Stimulated activated naive CD8-positive, alpha-beta T cell treated with anti-CD3 and anti-CD28 coated beads, Interleukin-15, Interleukin-2, amounts not matched to agents 100 ng/mL and 50 ng/mL, for 24 hours (primary cell): ENCODE data around the gene BCO2.
"Not testable (repeated sequence)": the region's sequence is repeated elsewhere in the genome, so short reads cannot be mapped to it uniquely, and the experiment has no call there.

Experiments
- H3K27ac Mint-ChIP-seq: one replicate; pipeline ENCODE4 v1.8.0; 2021; ENCODE audit warnings: mild to moderate bottlenecking, mixed read lengths
- H3K27me3 Mint-ChIP-seq: one replicate; pipeline ENCODE4 v1.8.0; 2021; ENCODE audit warnings: mixed read lengths
- H3K36me3 Mint-ChIP-seq: one replicate; pipeline ENCODE4 v1.8.0; 2021; ENCODE audit warnings: low read depth, mixed read lengths
- H3K4me1 Mint-ChIP-seq: one replicate; pipeline ENCODE4 v1.8.0; 2021; ENCODE audit warnings: low read depth, mixed read lengths
- H3K4me3 Mint-ChIP-seq: one replicate; pipeline ENCODE4 v1.8.0; 2021; ENCODE audit warnings: mild to moderate bottlenecking, mixed read lengths
- H3K9me3 Mint-ChIP-seq: one replicate; pipeline ENCODE4 v1.8.0; 2021; ENCODE audit warnings: mixed read lengths

The BCO2 gene

DNA sequence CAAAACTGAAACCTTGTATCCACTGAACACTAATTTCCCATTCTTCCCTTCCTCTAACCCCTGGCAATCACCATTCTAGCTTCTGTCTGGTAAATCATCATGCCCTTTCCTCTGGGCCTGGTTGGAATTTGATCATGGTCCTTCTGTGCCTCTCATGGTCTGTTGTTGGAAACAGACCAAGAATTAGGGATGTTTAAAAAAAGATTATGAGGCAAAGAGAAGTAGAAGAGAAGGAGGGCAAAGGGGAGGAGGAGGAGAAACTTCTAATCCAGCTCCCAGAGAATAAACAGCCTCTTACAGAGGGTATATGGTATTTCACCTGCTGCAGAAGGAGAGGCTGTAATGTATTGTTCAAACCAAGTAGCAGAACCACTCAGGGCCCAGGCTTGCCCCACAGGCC is 10.6 kb downstream of the BCO2 start:
- Mint-ChIP-seq H3K27me3 (peaks cover 22% of the 10 kb centered on the region), H3K9me3 (no peaks in the 10 kb centered on the region), H3K36me3 (no peaks in the 10 kb centered on the region), H3K4me1 (no peaks in the 10 kb centered on the region), H3K4me3 (no peak overlapping the region), H3K27ac (no peak overlapping the region)

DNA sequence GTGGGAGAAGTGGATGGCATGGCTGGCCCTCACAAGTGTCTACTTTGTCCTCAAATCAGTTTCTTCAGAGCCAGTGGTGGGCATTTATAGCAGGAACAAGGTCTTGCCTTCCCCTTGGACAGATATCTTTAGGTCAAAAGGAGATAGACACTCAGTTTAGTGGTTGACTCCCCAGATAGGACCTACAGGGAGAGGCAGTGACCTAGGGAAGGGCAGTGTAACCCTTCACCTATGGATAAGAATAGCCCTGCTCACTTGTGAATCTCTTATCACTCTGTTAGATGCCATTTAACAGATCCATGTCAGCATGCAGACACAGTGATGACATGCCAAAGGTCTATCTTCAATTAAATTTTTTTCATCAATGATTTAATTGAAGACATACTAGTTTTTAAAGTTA is 11.0 kb downstream of the BCO2 start:
- Mint-ChIP-seq H3K36me3 (no peaks in the 10 kb centered on the region), H3K9me3 (no peaks in the 10 kb centered on the region)

DNA sequence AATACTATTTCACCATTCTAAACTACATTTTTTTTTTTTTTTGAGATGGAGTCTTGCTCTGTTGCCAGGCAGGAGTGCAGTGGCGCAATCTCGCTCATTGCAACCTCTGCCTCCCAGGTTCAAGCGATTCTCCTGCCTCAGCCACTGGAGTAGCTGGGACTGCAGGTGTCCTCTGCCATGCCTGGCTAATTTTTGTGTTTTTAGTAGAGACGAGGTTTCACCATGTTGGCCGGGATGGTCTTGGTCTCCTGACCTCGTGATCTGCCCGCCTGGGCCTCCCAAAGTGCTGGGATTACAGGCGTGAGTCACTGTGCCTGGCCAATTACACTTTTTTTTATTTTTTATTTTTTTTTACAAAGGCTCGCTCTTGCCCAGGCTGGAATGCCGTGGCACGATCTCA is 19.8 kb downstream of the BCO2 start:
- not testable (repeated sequence) for H3K9me3 Mint-ChIP-seq, H3K27ac Mint-ChIP-seq, H3K4me3 Mint-ChIP-seq, H3K36me3 Mint-ChIP-seq, H3K4me1 Mint-ChIP-seq, H3K27me3 Mint-ChIP-seq

More for the DNA sequence above, 11.0 kb downstream of the BCO2 start:
- H3K4me3 Mint-ChIP-seq = no peak overlapping the region
- H3K27me3 Mint-ChIP-seq = peaks cover 22% of the 10 kb centered on the region
- no peaks in the 10 kb centered on the region for H3K4me1 Mint-ChIP-seq
- no peak overlapping the region for H3K27ac Mint-ChIP-seq

DNA sequence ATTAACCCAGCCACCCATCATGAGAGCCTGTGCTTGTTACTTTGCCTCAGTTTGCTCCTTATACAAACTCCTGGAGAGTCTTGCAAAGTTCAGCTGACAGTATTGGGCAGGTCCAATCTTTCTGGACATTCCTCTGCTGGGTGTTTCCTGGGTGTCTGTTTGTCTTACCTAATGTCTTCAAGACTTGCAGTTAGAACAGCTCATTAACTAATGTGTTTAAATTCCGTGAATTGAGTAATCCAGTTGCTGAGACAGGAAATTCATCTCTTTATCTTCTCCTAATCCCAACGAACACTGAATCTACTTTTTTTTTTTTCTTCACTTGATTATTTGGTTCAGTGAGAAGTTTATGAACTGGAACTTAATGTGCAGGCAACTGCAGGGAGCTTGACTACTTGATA is 20.6 kb downstream of the BCO2 start:
- no peaks in the 10 kb centered on the region for H3K9me3 Mint-ChIP-seq
- H3K27me3 Mint-ChIP-seq = peaks cover 4% of the 10 kb centered on the region

DNA sequence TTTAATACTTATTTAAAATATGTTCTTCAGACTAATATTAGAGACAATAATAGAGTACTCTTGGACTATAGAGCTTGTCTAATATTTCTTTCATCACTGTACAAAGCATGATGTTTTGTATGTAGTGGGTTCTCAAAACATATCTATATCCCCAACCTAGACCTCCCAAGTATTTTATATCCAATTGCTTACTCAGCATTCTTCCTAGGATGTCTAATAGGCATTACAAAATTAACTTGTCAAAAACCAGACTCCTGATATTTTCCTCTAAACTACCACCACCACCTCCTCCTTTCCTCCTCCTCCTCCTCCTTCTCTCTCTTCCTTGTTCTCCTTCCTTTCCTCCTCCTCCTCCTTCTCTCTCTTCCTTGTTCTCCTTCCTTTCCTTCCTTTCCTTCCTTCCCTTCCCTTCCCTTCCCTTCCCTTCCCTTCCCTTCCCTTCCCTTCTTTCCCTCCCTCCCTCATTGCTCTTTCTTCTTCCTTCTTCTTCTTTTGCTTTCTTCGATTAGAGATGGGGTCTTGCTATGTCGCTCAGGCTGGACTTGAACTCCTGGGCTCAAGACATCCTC is 21.3 kb downstream of the BCO2 start:
- Mint-ChIP-seq H3K27ac (no peak overlapping the region), H3K9me3 (no peaks in the 10 kb centered on the region), H3K27me3 (peaks cover 4% of the 10 kb centered on the region), H3K4me3 (no peak overlapping the region), H3K4me1 (no peaks in the 10 kb centered on the region), H3K36me3 (no peaks in the 10 kb centered on the region)

More for the DNA sequence above, 20.6 kb downstream of the BCO2 start:
- H3K27ac Mint-ChIP-seq = no peak overlapping the region
- no peak overlapping the region for H3K4me3 Mint-ChIP-seq
- no peaks in the 10 kb centered on the region for H3K36me3 Mint-ChIP-seq
- H3K4me1 Mint-ChIP-seq = no peaks in the 10 kb centered on the region

DNA sequence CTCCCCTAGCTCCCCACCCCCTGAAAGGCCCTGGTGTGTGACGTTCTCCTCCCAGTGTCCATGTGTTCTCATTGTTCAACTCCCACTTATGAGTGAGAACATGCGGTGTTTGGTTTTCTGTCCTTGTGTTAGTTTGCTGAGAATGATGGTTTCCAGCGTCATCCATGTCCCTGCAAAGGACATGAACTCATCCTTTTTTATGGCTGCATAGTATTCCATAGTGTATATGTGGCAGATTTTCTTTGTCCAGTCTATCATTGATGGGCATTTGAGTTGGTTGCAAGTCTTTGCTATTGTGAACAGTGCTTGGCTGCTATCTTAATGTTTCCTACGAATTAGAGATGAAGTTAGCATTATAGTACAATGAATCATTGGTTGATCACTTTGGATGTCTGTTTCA is 23.8 kb downstream of the BCO2 start:
- H3K36me3 Mint-ChIP-seq, H3K4me3 Mint-ChIP-seq, H3K4me1 Mint-ChIP-seq, H3K9me3 Mint-ChIP-seq, H3K27ac Mint-ChIP-seq, H3K27me3 Mint-ChIP-seq: not testable (repeated sequence)

DNA sequence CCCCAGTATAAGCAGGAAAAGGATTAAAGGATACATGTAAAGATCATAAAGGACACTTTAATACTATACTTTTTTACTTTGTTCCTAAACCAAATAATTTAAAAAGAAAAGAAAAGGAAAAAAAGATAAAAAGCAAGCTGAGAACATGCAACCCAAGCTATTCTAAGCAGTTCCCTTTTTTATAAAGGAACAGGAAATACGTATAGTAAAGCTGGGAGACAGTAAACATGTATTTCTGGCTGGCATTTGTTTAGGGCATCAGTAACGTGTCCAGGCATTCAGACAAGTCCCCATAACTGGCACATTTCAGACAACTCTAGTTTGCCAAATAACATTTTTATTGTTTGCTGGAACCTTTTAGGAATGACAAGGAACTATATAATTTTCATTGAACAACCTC is 24.9 kb downstream of the BCO2 start:
- peaks cover 7% of the 10 kb centered on the region for H3K27me3 Mint-ChIP-seq
- no peak overlapping the region for H3K27ac Mint-ChIP-seq
- no peaks in the 10 kb centered on the region for H3K9me3 Mint-ChIP-seq
- no peaks in the 10 kb centered on the region for H3K4me1 Mint-ChIP-seq
- H3K4me3 Mint-ChIP-seq = no peak overlapping the region
- H3K36me3 Mint-ChIP-seq = no peaks in the 10 kb centered on the region

DNA sequence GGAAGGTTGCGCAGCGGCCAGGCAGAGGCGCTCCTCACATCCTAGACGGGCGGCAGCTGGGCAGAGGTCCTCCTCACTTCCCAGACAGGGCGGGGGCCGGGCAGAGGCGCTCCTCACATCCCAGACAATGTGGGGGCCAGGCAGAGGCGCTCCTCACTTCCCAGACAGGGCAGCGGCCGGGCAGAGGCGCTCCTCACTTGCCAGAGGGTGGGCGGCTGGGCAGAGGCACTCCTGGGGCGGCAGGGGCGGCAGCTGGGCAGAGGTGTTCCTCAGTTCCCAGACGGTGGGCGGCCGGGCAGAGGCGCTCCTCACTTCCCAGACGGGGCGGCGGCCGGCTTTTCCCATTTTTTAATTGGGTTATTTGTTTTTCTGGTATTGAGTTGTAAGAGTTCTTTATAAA is 30.8 kb downstream of the BCO2 start:
- no peaks in the 10 kb centered on the region for H3K36me3 Mint-ChIP-seq
- no peak overlapping the region for H3K4me3 Mint-ChIP-seq
- peaks cover 3% of the 10 kb centered on the region for H3K4me1 Mint-ChIP-seq
- H3K9me3 Mint-ChIP-seq = no peaks in the 10 kb centered on the region
- no peak overlapping the region for H3K27ac Mint-ChIP-seq
- peaks cover 7% of the 10 kb centered on the region for H3K27me3 Mint-ChIP-seq

DNA sequence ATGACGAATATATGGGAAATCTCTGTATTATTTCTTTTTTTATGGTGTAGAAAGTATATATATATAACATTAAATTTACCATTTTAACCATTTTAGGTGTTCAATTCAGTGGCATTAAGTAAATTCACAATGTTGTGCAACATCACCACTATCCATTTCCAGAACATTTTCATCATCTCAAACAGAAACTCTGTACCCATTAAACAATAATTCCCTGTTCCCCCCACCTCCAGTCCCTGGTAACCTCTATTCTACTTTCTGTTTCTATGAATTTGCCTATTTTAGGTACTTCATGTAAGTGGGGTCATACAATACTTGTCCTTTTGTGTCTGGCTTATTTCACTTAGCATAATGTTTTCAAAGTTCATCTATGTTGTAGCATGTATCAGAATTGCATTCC is 35.6 kb downstream of the BCO2 start:
- H3K27me3 Mint-ChIP-seq = peaks cover 7% of the 10 kb centered on the region
- no peaks in the 10 kb centered on the region for H3K9me3 Mint-ChIP-seq
- H3K4me1 Mint-ChIP-seq = peaks cover 21% of the 10 kb centered on the region
- no peaks in the 10 kb centered on the region for H3K36me3 Mint-ChIP-seq
- no peak overlapping the region for H3K4me3 Mint-ChIP-seq
- H3K27ac Mint-ChIP-seq = no peak overlapping the region

DNA sequence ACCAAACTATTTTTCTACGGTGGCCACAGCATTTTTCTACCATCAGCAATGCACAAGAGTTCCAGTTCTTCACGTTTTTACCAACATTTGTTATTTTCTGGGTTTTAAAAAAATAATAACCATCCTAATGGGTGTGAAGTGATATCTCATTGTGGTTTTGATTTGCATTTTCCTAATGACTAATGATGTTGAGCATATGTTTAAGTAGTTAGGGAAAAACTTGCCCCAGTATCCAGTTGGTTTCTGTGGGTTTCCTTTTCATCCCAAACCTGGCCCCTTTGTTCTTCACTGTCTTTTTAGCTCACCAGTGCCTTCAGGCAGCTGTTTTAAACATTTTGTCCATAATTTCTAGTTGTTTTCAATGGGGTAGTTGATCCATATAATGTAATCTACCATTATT is 36.2 kb downstream of the BCO2 start:
- Mint-ChIP-seq H3K36me3 (no peaks in the 10 kb centered on the region), H3K27me3 (peaks cover 7% of the 10 kb centered on the region), H3K4me3 (peak overlapping the region; percentile 52), H3K9me3 (no peaks in the 10 kb centered on the region), H3K4me1 (peaks cover 21% of the 10 kb centered on the region), H3K27ac (no peak overlapping the region)

DNA sequence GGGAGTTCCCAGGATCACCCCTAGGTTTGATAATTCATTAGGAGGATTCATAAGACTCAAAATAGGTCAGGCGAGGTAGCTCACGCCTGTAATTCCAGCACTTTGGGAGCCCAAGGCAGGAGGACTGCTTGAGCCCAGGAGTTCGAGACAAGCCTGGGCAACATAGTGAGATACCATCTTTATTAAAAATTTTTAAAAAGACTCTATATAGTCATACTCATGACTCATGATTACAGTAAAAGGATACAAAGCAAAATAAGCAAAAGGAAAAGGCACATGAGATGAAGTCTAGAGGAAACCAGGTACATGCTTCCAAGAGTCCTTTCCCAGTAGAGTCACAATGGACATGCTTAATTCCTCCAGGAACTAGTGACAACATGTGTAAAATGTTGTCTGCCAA is 37.0 kb downstream of the BCO2 start:
- H3K27me3 Mint-ChIP-seq = peaks cover 7% of the 10 kb centered on the region
- no peaks in the 10 kb centered on the region for H3K36me3 Mint-ChIP-seq
- H3K27ac Mint-ChIP-seq = no peak overlapping the region
- H3K4me3 Mint-ChIP-seq = no peak overlapping the region
- no peaks in the 10 kb centered on the region for H3K9me3 Mint-ChIP-seq
- peaks cover 21% of the 10 kb centered on the region for H3K4me1 Mint-ChIP-seq

DNA sequence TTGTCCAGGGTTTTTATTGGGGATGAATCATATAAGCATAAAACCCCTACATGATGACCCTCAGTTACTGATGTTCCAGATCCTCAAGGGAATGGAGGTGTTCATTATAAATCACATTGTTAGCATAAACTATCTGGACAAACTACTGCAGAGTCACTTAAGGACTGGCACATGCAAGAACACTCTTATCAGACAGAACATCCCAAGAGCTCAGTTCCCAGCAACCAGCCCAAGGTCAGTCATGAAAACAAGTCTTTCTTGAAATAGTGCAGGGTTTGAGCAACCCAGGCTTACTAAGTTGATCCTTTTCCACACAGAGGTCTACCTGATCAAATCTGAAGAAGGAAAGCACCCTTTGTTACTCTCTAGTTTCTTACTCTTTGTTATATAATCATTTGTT is 37.4 kb downstream of the BCO2 start:
- H3K27me3 Mint-ChIP-seq = peaks cover 7% of the 10 kb centered on the region
- H3K27ac Mint-ChIP-seq = no peak overlapping the region
- H3K4me3 Mint-ChIP-seq = no peak overlapping the region
- peaks cover 21% of the 10 kb centered on the region for H3K4me1 Mint-ChIP-seq
- no peaks in the 10 kb centered on the region for H3K9me3 Mint-ChIP-seq
- H3K36me3 Mint-ChIP-seq = no peaks in the 10 kb centered on the region

DNA sequence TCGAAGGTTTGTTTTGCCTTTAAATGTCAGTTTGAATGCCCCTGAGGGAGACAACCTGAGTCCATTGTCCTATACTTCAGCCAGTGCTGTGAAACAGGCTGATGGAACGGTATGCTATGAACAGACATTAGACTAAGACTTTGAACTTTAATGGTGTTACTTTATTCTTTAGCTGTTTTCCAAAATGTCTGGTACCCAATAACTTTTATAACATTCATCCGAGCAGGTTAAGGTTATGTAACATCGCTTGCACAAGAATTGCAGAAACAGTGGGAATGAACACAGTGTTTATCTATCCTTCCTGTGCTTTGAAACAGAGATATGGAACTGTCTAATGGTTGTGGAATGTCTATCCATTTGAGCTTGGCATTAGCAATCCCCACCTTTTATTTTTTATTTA is 38.4 kb downstream of the BCO2 start:
- Mint-ChIP-seq H3K36me3 (no peaks in the 10 kb centered on the region), H3K9me3 (no peaks in the 10 kb centered on the region), H3K4me3 (no peak overlapping the region), H3K27ac (no peak overlapping the region), H3K27me3 (peaks cover 7% of the 10 kb centered on the region), H3K4me1 (peaks cover 21% of the 10 kb centered on the region)

DNA sequence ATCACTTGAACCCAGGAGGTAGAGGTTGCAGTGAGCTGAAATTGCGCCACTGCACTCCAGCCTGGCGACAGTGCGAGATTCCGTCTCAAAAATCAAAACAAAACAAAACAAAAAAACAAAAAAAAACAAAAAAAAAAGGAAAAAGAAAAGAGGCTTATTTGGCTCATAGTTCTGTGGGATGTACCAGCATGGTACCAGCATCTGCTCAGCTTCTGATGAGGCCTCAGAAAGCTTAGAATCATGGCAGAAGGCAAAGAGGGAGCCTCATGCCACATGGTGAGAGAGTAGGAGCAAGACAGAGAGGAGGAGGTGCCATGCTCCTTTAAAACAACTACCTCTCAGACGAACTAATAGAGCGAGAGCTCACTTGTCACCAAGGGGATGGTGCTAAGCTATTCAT is 40.3 kb downstream of the BCO2 start:
- no peaks in the 10 kb centered on the region for H3K9me3 Mint-ChIP-seq
- H3K4me1 Mint-ChIP-seq = peaks cover 21% of the 10 kb centered on the region
- no peak overlapping the region for H3K27ac Mint-ChIP-seq
- H3K4me3 Mint-ChIP-seq = no peak overlapping the region
- no peaks in the 10 kb centered on the region for H3K36me3 Mint-ChIP-seq
- peaks cover 3% of the 10 kb centered on the region for H3K27me3 Mint-ChIP-seq

DNA sequence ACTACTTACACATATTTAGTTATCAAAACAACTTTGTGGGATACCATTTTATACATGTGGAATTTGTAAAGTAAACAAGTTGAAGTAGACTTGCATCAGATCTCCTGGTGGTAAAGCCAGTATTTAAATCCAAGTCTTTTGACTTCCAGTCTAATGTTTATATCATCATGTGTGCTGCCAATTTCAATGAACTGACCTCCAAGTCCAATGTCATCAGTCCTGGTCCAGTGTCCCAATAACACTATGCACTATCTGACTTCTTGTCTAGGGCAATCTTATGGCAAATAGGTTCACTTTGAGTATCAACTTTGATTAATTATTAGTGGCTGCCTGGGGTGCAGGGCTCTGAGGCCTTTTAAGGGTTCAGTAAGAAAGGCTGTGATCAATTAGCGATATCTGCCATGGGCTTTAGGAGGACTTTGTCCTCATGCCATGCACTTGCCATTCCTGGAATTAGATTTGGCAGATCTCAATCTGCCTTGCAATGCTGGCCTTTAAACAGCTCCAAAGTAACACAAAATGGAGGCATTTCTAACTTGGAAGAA is 41.3 kb downstream of the BCO2 start:
- no peaks in the 10 kb centered on the region for H3K36me3 Mint-ChIP-seq
- H3K9me3 Mint-ChIP-seq = no peaks in the 10 kb centered on the region
- no peak overlapping the region for H3K4me3 Mint-ChIP-seq
- peaks cover 12% of the 10 kb centered on the region for H3K4me1 Mint-ChIP-seq
- peaks cover 3% of the 10 kb centered on the region for H3K27me3 Mint-ChIP-seq
- H3K27ac Mint-ChIP-seq = no peak overlapping the region

DNA sequence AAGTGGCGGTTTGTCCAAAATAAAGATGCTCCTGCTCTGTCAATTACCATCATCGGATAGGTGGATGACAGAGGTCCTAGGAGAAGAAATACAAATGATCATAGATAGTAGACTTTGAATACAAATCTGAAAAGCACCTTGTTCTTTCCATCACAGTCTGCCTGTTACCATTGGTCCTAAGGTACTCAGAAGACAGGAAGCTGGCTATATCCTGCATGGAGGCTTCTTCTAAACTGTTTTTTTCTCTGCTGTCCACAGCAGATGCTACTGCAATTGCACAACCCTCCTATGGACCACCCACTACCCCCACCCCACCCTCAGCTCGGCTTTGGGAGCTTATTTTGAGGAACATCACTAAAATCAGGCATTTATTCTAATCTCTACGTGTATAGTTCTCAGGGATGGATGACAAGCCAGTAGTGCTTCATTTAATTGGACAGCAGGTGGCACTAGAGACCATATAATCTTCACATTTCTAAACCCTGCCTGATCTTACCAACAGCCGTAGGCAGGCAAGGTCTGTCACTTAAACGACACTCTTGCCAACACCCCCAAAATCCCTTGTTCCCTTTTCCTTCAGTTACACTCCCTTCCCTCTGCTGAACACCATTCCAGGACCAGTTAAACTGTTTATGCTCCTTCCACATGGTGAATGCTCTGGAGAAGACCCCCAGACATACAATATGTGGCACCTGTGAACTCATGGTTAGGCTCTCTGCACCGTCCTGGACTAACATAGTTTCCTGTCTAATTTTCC is 44.3 kb downstream of the BCO2 start:
- H3K36me3 Mint-ChIP-seq = no peaks in the 10 kb centered on the region
- H3K27me3 Mint-ChIP-seq = no peaks in the 10 kb centered on the region
- H3K4me1 Mint-ChIP-seq = no peaks in the 10 kb centered on the region
- H3K27ac Mint-ChIP-seq = peak overlapping the region; percentile 22
- no peaks in the 10 kb centered on the region for H3K9me3 Mint-ChIP-seq
- no peak overlapping the region for H3K4me3 Mint-ChIP-seq
